22Rv1 (cell line): Measurements from ENCODE around the gene DENND1A.
"Not testable (repeated sequence)": the region's sequence is repeated elsewhere in the genome, so short reads cannot be mapped to it uniquely, and the experiment has no call there.

Experiments
- H3K27ac ChIP-seq: fragments of 450-650 bp; 2 replicates; pipeline ENCODE4 v1.5.1; 2017
- CTCF ChIP-seq: fragments of 450-650 bp; IDR thresholded peaks from 2 replicates; pipeline ENCODE4 v1.5.1; 2017; ENCODE audit warnings: mild to moderate bottlenecking
- ZFX ChIP-seq: fragments of 450-650 bp; IDR thresholded peaks from 2 replicates; pipeline ENCODE4 v1.6.1; 2017; ENCODE audit warnings: antibody characterized with exemption, borderline replicate concordance

The DENND1A gene

DNA sequence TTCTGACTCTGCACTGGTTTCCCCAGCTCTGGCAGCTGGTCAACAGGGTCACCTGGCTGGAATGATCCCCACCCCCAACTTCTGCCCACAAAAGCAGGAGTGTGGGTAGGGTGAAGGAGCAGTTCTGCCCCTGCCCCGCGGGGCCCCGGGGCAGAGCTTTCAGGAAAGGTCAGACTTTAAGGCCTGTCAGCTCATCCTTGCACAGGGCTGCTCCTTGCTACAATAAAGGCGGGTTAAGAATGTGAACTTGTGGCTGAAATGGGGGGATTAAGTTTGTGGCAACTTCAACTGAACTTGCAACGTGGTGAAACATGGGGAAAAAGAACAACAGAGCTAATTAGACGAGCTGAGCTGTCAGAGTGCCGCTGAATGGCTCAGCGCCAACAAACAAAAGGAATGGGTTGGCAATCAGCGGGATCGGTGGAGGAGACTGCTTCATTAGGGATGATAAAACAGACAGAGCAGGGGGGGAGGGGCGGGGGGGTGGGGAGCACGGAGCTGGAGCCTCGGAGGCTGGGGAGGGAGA, 523.2 kb downstream of the DENND1A start:
- no peak overlapping the region for H3K27ac ChIP-seq
- TF ChIP-seq CTCF = no peak
- no peak for TF ChIP-seq ZFX

GRCh38 chr9:123406016-123406415, 523.9 kb downstream of the DENND1A start:
- TF ChIP-seq ZFX (no peak), CTCF (no peak)
- no peak overlapping the region for H3K27ac ChIP-seq

- TF ChIP-seq ZFX = no peak
- no peak for TF ChIP-seq CTCF
- no peak overlapping the region for H3K27ac ChIP-seq
Measured at GRCh38 chr9:123402981-123403509, 526.9 kb downstream of the DENND1A start.

GRCh38 chr9:123401879-123402513, 527.9 kb downstream of the DENND1A start:
- no peak overlapping the region for H3K27ac ChIP-seq
- TF ChIP-seq ZFX (no peak), CTCF (peak; percentile 81)

- no peak for TF ChIP-seq ZFX
- no peak for TF ChIP-seq CTCF
Measured at GRCh38 chr9:123400926-123401503, 528.9 kb downstream of the DENND1A start.

GRCh38 chr9:123399803-123400378, 530.0 kb downstream of the DENND1A start:
- peak; percentile 83 for TF ChIP-seq CTCF
- no peak for TF ChIP-seq ZFX
- no peak overlapping the region for H3K27ac ChIP-seq

More at GRCh38 chr9:123400926-123401503, 528.9 kb downstream of the DENND1A start:
- no peak overlapping the region for H3K27ac ChIP-seq

DNA sequence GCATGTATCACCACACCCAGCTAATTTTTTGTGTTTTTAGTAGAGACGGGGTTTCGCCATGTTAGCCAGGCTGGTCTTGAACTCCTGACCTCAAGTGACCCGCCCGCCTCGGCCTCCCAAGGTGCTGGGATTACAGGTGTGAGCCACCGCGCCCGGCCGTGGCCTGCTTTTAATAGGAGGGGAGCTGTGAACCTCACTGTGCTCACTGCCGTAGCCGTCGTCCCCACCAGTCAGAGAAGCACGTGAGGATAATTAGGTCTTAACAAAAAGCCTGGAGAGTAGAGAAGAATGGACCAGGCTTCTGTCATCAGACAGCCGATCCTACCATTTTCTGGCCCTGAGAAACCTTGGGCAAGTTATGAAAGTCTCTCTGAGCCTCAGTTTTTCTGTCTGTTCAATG, 531.0 kb downstream of the DENND1A start:
- not testable (repeated sequence) for H3K27ac ChIP-seq
